ENCODE measurements around the gene PWP2. TPM values are rescaled to one million over a fixed set of nuclear protein-coding genes. Genes with fewer than 3 reads are reported as not detected.

PWP2 gene
- total RNA-seq, 1 donor from 2014 or later, result 8.6 TPM

Other genes starting within 250 kb of the PWP2 start
- 96.3 TPM for gene AGPAT3, start 242.2 kb upstream of the PWP2 start, total RNA-seq
- 20.3 TPM for gene TRAPPC10, start 95.1 kb upstream of the PWP2 start, total RNA-seq
- gene GATD3, start 26.3 kb downstream of the PWP2 start, total RNA-seq, result 146 TPM
- gene ICOSLG, start 133.5 kb downstream of the PWP2 start, total RNA-seq, result 4.3 TPM
- gene DNMT3L, start 154.5 kb downstream of the PWP2 start, total RNA-seq, result not detected
- not detected for gene AIRE, start 178.5 kb downstream of the PWP2 start, total RNA-seq
- 42.7 TPM for gene PFKL, start 192.7 kb downstream of the PWP2 start, total RNA-seq
- 13.9 TPM for gene CFAP410, start 232.0 kb downstream of the PWP2 start, total RNA-seq
- 1.9 TPM for gene TRPM2, start 246.2 kb downstream of the PWP2 start, total RNA-seq